Kidney (tissue), 14 donors: Measurements from ENCODE around the gene EMC6. TPM values are rescaled to one million over a fixed set of nuclear protein-coding genes. Genes with fewer than 3 reads are reported as not detected.

Experiments used
- DNase-seq, 5 donors: peaks; one replicate each; pipeline ENCODE4 v3.0.0-alpha.2; 2013 to 2020
- FAIRE-seq: peaks from 2 replicates; lab custom pipeline; 2012; peaks lifted over from hg19 to GRCh38; lab: Jason Lieb, UNC
- H3K27ac ChIP-seq, 2 donors: one replicate each; pipeline ENCODE4 v1.7.0; 2013; ENCODE audit warnings: low read depth in 2 of 2, low read length in 2 of 2, inconsistent platforms in 1 of 2
- H3K27me3 ChIP-seq: one replicate; pipeline ENCODE4 v1.7.1; 2013; ENCODE audit warnings: low read length, inconsistent platforms; ENCODE audit not compliant: control insufficient read depth, insufficient read depth
- H3K36me3 ChIP-seq, 3 donors: one replicate each; pipeline versions ENCODE4 v1.7.0 to v1.7.1; 2013; ENCODE audit warnings: low read length in 3 of 3, control low read depth in 1 of 3, inconsistent platforms in 1 of 3; ENCODE audit not compliant: insufficient read depth in 3 of 3, control insufficient read depth in 2 of 3
- H3K4me1 ChIP-seq, 3 donors: one replicate each; pipeline versions ENCODE4 v1.7.0 to v1.7.1; 2013; ENCODE audit warnings: low read length in 3 of 3, inconsistent platforms in 1 of 3, low read depth in 1 of 3; ENCODE audit not compliant: control insufficient read depth in 2 of 3, insufficient read depth in 2 of 3
- H3K4me3 ChIP-seq, 3 donors: one replicate each; pipeline versions ENCODE4 v1.7.0 to v1.8.1; 2013; ENCODE audit warnings: low read length in 3 of 3, control low read depth in 1 of 3, inconsistent platforms in 1 of 3
- H3K9ac ChIP-seq, 3 donors: one replicate each; pipeline versions ENCODE4 v1.7.0 to v1.7.1; 2013; ENCODE audit warnings: low read length in 3 of 3, control low read depth in 1 of 3, inconsistent platforms in 1 of 3
- H3K9me3 ChIP-seq, 3 donors: one replicate each; pipeline versions ENCODE4 v1.7.0 to v1.7.1; 2013; ENCODE audit warnings: low read length in 3 of 3, control low read depth in 1 of 3, inconsistent platforms in 1 of 3; ENCODE audit not compliant: control insufficient read depth in 2 of 3, insufficient read depth in 1 of 3
- CTCF ChIP-seq: IDR thresholded peaks from 3 replicates; pipeline ENCODE4 v1.5.1; 2012; ENCODE audit warnings: mild to moderate bottlenecking, moderate library complexity, borderline replicate concordance; ENCODE audit not compliant: insufficient read depth; ENCODE audit errors: extremely low read depth
- intact Hi-C: fragments of 100-400 bp; cut with DNase I; formaldehyde crosslinking; loops from one replicate; pipeline ENCODE4 v1.11.1; 2022
- polyA plus RNA-seq: library from polyadenylated mRNA; stranded (reverse); fragments of 350-450 nt; fragmentation: Illumina TruSeq; extraction: RNeasy Lipid Tissue Mini Kit (QIAGEN cat#74804); gene quantifications from one replicate; pipeline ENCODE4 v1.2.3, GENCODE V29; 2014; ENCODE audit warnings: low read depth, low replicate concordance; ENCODE audit not compliant: insufficient read depth
- total RNA-seq: library from RNA; stranded (reverse); fragmentation: NEBNext Ultra II Directional; extraction: Animal tissue kit (Norgen Biotek cat#: 25700); gene quantifications from one replicate; pipeline ENCODE4 v1.2.1, GENCODE V29; 2021
- donor health status: control.
- donor health status: control.
- donor health status: control.
- donor health status: control.
- donor health status: control.
- donor health status: DM: yes; HTN: yes; CAD: no.
- donor health status: Normal renal cell carcinoma (clear cell type).

EMC6 gene
- total and polyA plus RNA-seq, 2 donors from 2014 or later: 25.6 to 77.1 TPM

- no peaks in the 10 kb centered on the region for H3K9me3 ChIP-seq
- TF ChIP-seq CTCF: no peak
- DNase-seq (no peak), FAIRE-seq (no peak)
- no peaks in the 10 kb centered on the region for H3K27me3 ChIP-seq
- peaks cover 0 to 7% (median 3%) of the 10 kb centered on the region in 3 donors for H3K36me3 ChIP-seq
- intact Hi-C loops: no loop called here
- H3K27ac ChIP-seq: peak overlapping the region; percentile 77 to 86
- peak overlapping the region; percentile 59 to 93 (median 76) for H3K9ac ChIP-seq
- peaks cover 0 to 19% (median 7%) of the 10 kb centered on the region in 3 donors for H3K4me1 ChIP-seq
- H3K4me3 ChIP-seq: peak overlapping the region; percentile 73 to 85 (median 82)
Measured at GRCh38 chr17:3669085-3669347, 404 bp downstream of the EMC6 start.

DNA sequence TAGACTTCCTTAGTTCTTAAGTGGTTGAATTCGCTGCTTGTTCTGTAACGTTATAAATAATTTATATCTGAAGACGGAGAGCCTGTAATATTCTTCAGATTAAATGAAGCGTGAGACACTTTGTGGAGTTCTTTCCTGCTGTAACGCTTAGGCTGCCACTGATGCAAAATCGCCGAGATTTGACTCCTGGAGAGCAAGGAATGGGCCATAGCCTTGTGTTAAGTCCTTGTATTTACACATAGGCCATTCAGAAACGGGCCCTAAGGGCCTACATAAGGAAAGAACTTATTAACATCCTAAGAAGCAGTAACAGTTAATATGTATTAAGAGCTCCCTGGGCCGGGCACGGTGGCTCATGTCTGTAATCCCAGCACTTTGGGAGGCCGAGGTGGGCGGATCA, 936 bp downstream of the EMC6 start:
- DNase-seq (no peak), FAIRE-seq (no peak)
- no peaks in the 10 kb centered on the region for H3K27me3 ChIP-seq
- intact Hi-C loops: no loop called here
- peaks cover 0 to 2% (median 0%) of the 10 kb centered on the region in 3 donors for H3K36me3 ChIP-seq
- no peaks in the 10 kb centered on the region for H3K9me3 ChIP-seq
- H3K4me1 ChIP-seq: peaks cover 0 to 19% (median 7%) of the 10 kb centered on the region in 3 donors
- peak overlapping the region in 2 of 3 donors; percentile 59 to 93 for H3K9ac ChIP-seq
- peak overlapping the region; percentile 73 to 85 (median 82) for H3K4me3 ChIP-seq
- TF ChIP-seq CTCF: no peak
- H3K27ac ChIP-seq: no peak overlapping the region

GRCh38 chr17:3672571-3672970, 4.0 kb downstream of the EMC6 start:
- Histone ChIP-seq H3K27me3 (no peaks in the 10 kb centered on the region), H3K4me3 (no peak overlapping the region), H3K27ac (no peak overlapping the region), H3K9ac (no peak overlapping the region), H3K4me1 (peaks cover 0 to 6% (median 0%) of the 10 kb centered on the region in 3 donors), H3K9me3 (no peaks in the 10 kb centered on the region), H3K36me3 (no peaks in the 10 kb centered on the region)
- FAIRE-seq (no peak), DNase-seq (no peak)
- intact Hi-C loops: no loop called here
- no peak for TF ChIP-seq CTCF

GRCh38 chr17:3675886-3676285, 7.3 kb downstream of the EMC6 start:
- Histone ChIP-seq H3K4me3 (no peak overlapping the region), H3K9ac (no peak overlapping the region), H3K4me1 (no peaks in the 10 kb centered on the region), H3K27ac (no peak overlapping the region), H3K27me3 (no peaks in the 10 kb centered on the region), H3K36me3 (no peaks in the 10 kb centered on the region), H3K9me3 (no peaks in the 10 kb centered on the region)
- no peak for TF ChIP-seq CTCF
- intact Hi-C loops: loop anchor here (5.0 kb wide), 1 partner anchor 51 kb away; no protein-coding TSS in a partner anchor
- no peak for DNase-seq
- no peak for FAIRE-seq
